GM12878 (cell line): Measurements from ENCODE around the gene RINL. TPM values are rescaled to one million over a fixed set of nuclear protein-coding genes. Genes with fewer than 3 reads are reported as not detected.

Experiments
- CREB1 ChIP-seq: IDR thresholded peaks from 2 replicates; pipeline ENCODE4 v1.6.1; 2012; ENCODE audit warnings: low read depth, mild to moderate bottlenecking, inconsistent platforms
- GABPA ChIP-seq: IDR thresholded peaks from 2 replicates; pipeline ENCODE4 v1.6.1; 2014; ENCODE audit warnings: antibody characterized with exemption, low read depth, mild to moderate bottlenecking, inconsistent platforms
- IKZF2 ChIP-seq, 2 experiments: fragments of 450-650 bp; IDR thresholded peaks; 2 replicates each; pipeline ENCODE4 v1.6.1; 2017; ENCODE audit warnings: mild to moderate bottlenecking in 2 of 2, moderate library complexity in 2 of 2
- KAT2A ChIP-seq: conservative IDR thresholded peaks from 2 replicates; pipeline ENCODE4 v1.6.1; 2011; ENCODE audit warnings: low read depth, low read length; ENCODE audit not compliant: control insufficient read depth
- KDM1A ChIP-seq: fragments of 200-600 bp; sonication (generic); IDR thresholded peaks from 2 replicates; pipeline ENCODE4 v1.6.1; 2016; ENCODE audit warnings: borderline replicate concordance
- MTA3 ChIP-seq: IDR thresholded peaks from 2 replicates; pipeline ENCODE4 v1.6.1; 2012; ENCODE audit warnings: low read length, inconsistent platforms, borderline replicate concordance
- NFIC ChIP-seq: IDR thresholded peaks from 2 replicates; pipeline ENCODE4 v1.6.1; 2012; ENCODE audit warnings: low read depth, mild to moderate bottlenecking, inconsistent platforms, low read length, moderate library complexity
- NR2F1 ChIP-seq: fragments of 450-650 bp; conservative IDR thresholded peaks from 2 replicates; pipeline ENCODE4 v1.6.1; 2017; ENCODE audit warnings: mild to moderate bottlenecking
- POU2F2 ChIP-seq: IDR thresholded peaks from 3 replicates; pipeline ENCODE4 v1.6.1; 2011; ENCODE audit warnings: low read depth, mild to moderate bottlenecking, low read length, borderline replicate concordance
- RUNX3 ChIP-seq: IDR thresholded peaks from 2 replicates; pipeline ENCODE4 v1.6.1; 2012; ENCODE audit warnings: low read length, inconsistent platforms
- SUZ12 ChIP-seq: fragments of 200-600 bp; sonication (generic); IDR thresholded peaks from one replicate; pipeline ENCODE4 v1.6.1; 2018; ENCODE audit warnings: antibody characterized with exemption, mild to moderate bottlenecking; ENCODE audit not compliant: unreplicated experiment
- YY1 ChIP-seq: IDR thresholded peaks from 2 replicates; pipeline ENCODE4 v1.6.1; 2011; ENCODE audit warnings: low read depth, mild to moderate bottlenecking, low read length
- ZNF207 ChIP-seq: fragments of 450-650 bp; IDR thresholded peaks from 2 replicates; pipeline ENCODE4 v1.6.1; 2014; ENCODE audit warnings: antibody characterized with exemption, mild to moderate bottlenecking, borderline replicate concordance
- ZNF384 ChIP-seq: IDR thresholded peaks from 2 replicates; pipeline ENCODE4 v1.6.1; 2012; ENCODE audit warnings: low read depth, mild to moderate bottlenecking, low read length, improper control_type of control experiment, borderline replicate concordance
- polyA plus RNA-seq, 11 experiments: library from polyadenylated mRNA; depleted of rRNA in 4 of 11; unstranded in 6 of 11; stranded (reverse) in 5 of 11; fragments of >200 nt; fragmentation: Nextera tagmentation in 4 of 11; fragmentation: Illumina TruSeq in 1 of 11; extraction: Ambion mirVana in 4 of 11; extraction: Trizol in 1 of 11; gene quantifications; 1 replicate in 1 of 11; 2 replicates in 10 of 11; pipeline versions ENCODE4 v1.2.1 to v1.2.3, GENCODE V29; 2011 to 2016; ENCODE audit warnings: inconsistent platforms in 2 of 11, missing spikeins in 2 of 11, low read depth in 1 of 11
- total RNA-seq, 4 experiments: library from RNA; depleted of rRNA in 3 of 4; stranded (reverse); fragments of >200 nt in 3 of 4; fragmentation: Illumina TruSeq in 1 of 4; extraction: Trizol in 1 of 4; gene quantifications; 2 replicates each; pipeline versions ENCODE4 v1.2.1 to v1.2.3, GENCODE V29; 2013 to 2021
- TF ChIP-seq, protein P1 (sequence below): fragments of 450-650 bp; formaldehyde crosslinking; IDR thresholded peaks from 2 replicates; pipeline ENCODE4 v1.4.0; 2022; ENCODE audit warnings: mild to moderate bottlenecking, moderate library complexity
- TF ChIP-seq, protein P2 (sequence below): fragments of 150-350 bp; IDR thresholded peaks from 2 replicates; pipeline ENCODE4 v1.6.1; 2016; ENCODE audit warnings: low read depth, low read length
- TF ChIP-seq, protein P3 (sequence below): fragments of 450-650 bp; formaldehyde crosslinking; IDR thresholded peaks from 2 replicates; pipeline ENCODE4 v1.4.0; 2020; ENCODE audit warnings: mild to moderate bottlenecking, moderate library complexity
- TF ChIP-seq, protein P4 (sequence below): IDR thresholded peaks from 2 replicates; pipeline ENCODE4 v1.6.1; 2011; ENCODE audit warnings: low read depth, mild to moderate bottlenecking, low read length, moderate library complexity, borderline replicate concordance; ENCODE audit errors: extremely low read depth

Gene RINL
- total and polyA plus RNA-seq, 10 of the 15 experiments (the other 5 are each of a cell fraction or from before 2014, with no cell fraction given), result 14.5 to 64.2 (median 47.6) TPM

DNA sequence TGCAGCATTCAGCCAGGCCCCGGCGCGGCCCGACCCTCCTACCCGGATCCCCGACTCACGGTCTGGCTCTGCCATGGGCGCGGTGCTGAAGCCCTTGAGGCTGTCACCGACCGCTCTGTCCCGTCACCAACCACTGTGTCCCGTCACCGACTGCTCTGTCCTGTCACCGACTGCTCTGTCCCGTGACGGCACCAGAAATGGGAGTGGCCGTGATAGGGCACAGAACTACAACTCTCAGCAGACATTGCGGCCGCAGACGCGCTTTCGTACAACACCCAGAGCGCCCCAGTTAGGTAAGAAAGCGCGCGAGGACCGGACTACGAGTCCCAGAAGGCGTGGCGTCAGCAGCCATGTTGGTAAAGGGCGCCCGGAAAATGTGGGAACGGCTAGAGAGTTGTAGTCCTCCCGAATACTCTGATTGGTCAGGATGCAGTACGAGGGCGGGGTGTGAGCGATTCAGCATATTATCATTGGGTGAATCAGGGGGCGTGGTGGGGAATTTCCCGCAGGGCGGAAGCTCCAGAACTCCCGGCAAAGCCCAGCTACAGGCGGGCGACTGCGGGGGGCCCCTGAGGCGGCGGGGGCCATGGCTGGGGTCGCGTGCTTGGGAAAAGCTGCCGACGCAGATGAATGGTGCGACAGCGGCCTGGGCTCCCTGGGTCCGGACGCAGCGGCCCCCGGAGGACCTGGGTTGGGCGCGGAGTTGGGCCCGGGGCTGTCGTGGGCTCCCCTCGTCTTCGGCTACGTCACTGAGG lies 21.5 kb upstream of the RINL start, which contains the start of the genes NFKBIB and SIRT2 (continued):
- TF ChIP-seq, protein P1, sequence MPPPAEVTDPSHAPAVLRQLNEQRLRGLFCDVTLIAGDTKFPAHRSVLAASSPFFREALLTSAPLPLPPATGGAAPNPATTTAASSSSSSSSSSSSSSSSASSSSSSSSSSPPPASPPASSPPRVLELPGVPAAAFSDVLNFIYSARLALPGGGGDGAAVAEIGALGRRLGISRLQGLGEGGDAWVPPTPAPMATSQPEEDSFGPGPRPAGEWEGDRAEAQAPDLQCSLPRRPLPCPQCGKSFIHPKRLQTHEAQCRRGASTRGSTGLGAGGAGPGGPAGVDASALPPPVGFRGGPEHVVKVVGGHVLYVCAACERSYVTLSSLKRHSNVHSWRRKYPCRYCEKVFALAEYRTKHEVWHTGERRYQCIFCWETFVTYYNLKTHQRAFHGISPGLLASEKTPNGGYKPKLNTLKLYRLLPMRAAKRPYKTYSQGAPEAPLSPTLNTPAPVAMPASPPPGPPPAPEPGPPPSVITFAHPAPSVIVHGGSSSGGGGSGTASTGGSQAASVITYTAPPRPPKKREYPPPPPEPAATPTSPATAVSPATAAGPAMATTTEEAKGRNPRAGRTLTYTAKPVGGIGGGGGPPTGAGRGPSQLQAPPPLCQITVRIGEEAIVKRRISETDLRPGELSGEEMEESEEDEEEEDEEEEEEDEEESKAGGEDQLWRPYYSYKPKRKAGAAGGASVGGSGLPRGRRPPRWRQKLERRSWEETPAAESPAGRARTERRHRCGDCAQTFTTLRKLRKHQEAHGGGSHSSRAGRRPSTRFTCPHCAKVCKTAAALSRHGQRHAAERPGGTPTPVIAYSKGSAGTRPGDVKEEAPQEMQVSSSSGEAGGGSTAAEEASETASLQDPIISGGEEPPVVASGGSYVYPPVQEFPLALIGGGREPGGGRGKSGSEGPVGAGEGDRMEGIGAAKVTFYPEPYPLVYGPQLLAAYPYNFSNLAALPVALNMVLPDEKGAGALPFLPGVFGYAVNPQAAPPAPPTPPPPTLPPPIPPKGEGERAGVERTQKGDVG (CRISPR knock-in tag), result no peak
- peak; percentile 43; the same call in 1 of the 3 replicates for TF ChIP-seq POU2F2
- TF ChIP-seq ZNF384, result no peak
- no peak for TF ChIP-seq KDM1A
- peak; percentile 90 for TF ChIP-seq GABPA
- TF ChIP-seq, protein P2, sequence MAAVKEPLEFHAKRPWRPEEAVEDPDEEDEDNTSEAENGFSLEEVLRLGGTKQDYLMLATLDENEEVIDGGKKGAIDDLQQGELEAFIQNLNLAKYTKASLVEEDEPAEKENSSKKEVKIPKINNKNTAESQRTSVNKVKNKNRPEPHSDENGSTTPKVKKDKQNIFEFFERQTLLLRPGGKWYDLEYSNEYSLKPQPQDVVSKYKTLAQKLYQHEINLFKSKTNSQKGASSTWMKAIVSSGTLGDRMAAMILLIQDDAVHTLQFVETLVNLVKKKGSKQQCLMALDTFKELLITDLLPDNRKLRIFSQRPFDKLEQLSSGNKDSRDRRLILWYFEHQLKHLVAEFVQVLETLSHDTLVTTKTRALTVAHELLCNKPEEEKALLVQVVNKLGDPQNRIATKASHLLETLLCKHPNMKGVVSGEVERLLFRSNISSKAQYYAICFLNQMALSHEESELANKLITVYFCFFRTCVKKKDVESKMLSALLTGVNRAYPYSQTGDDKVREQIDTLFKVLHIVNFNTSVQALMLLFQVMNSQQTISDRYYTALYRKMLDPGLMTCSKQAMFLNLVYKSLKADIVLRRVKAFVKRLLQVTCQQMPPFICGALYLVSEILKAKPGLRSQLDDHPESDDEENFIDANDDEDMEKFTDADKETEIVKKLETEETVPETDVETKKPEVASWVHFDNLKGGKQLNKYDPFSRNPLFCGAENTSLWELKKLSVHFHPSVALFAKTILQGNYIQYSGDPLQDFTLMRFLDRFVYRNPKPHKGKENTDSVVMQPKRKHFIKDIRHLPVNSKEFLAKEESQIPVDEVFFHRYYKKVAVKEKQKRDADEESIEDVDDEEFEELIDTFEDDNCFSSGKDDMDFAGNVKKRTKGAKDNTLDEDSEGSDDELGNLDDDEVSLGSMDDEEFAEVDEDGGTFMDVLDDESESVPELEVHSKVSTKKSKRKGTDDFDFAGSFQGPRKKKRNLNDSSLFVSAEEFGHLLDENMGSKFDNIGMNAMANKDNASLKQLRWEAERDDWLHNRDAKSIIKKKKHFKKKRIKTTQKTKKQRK, result peak; percentile 33; the same call in 1 of the 2 replicates
- TF ChIP-seq MTA3, result no peak
- no peak for TF ChIP-seq NFIC
- TF ChIP-seq RUNX3, result peak; percentile 75
- peak; percentile 89 for TF ChIP-seq NR2F1
- TF ChIP-seq, protein P3, sequence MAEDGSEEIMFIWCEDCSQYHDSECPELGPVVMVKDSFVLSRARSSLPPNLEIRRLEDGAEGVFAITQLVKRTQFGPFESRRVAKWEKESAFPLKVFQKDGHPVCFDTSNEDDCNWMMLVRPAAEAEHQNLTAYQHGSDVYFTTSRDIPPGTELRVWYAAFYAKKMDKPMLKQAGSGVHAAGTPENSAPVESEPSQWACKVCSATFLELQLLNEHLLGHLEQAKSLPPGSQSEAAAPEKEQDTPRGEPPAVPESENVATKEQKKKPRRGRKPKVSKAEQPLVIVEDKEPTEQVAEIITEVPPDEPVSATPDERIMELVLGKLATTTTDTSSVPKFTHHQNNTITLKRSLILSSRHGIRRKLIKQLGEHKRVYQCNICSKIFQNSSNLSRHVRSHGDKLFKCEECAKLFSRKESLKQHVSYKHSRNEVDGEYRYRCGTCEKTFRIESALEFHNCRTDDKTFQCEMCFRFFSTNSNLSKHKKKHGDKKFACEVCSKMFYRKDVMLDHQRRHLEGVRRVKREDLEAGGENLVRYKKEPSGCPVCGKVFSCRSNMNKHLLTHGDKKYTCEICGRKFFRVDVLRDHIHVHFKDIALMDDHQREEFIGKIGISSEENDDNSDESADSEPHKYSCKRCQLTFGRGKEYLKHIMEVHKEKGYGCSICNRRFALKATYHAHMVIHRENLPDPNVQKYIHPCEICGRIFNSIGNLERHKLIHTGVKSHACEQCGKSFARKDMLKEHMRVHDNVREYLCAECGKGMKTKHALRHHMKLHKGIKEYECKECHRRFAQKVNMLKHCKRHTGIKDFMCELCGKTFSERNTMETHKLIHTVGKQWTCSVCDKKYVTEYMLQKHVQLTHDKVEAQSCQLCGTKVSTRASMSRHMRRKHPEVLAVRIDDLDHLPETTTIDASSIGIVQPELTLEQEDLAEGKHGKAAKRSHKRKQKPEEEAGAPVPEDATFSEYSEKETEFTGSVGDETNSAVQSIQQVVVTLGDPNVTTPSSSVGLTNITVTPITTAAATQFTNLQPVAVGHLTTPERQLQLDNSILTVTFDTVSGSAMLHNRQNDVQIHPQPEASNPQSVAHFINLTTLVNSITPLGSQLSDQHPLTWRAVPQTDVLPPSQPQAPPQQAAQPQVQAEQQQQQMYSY, result no peak
- peak; percentile 64 to 72; a peak in 2 of 4 replicates for TF ChIP-seq IKZF2 (IDR thresholded peaks at IDR 0.05)
- TF ChIP-seq SUZ12, result no peak
- 0 out of 2 replicates have a peak, but pooled peaks have one; percentile 65 for TF ChIP-seq ZNF207
- TF ChIP-seq YY1, result peak; percentile 100
- peak; percentile 99 for TF ChIP-seq CREB1
- no peak for TF ChIP-seq KAT2A
- TF ChIP-seq, protein P4, sequence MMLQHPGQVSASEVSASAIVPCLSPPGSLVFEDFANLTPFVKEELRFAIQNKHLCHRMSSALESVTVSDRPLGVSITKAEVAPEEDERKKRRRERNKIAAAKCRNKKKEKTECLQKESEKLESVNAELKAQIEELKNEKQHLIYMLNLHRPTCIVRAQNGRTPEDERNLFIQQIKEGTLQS, result peak; percentile 61; the same call in 1 of the 2 replicates
